Measurements from ENCODE around the gene MAPK11. TPM values are rescaled to one million over a fixed set of nuclear protein-coding genes. Genes with fewer than 3 reads are reported as not detected.

MAPK11 gene
- total RNA-seq, 2 donors from 2014 or later: 10.2 to 15.1 TPM

GRCh38 chr22:50296658-50297490 is 26.7 kb upstream of the MAPK11 start:
- Mint-ChIP-seq H3K4me3 (no peak overlapping the region), H3K27me3 (peaks cover 0 to 14% of the 10 kb centered on the region in 2 donors), H3K27ac (no peak overlapping the region), H3K36me3 (no peaks in the 10 kb centered on the region), H3K4me1 (ENCODE audit: low read depth in 2 of 2) (peaks cover 0 to 3% of the 10 kb centered on the region in 2 donors), H3K9me3 (no peaks in the 10 kb centered on the region)
- no peak for DNase-seq (ENCODE audit: low spot score)
- ATAC-seq: no peak

GRCh38 chr22:50294319-50294656 is 24.1 kb upstream of the MAPK11 start:
- ATAC-seq (no peak), DNase-seq (ENCODE audit: low spot score) (no peak)
- H3K9me3 Mint-ChIP-seq: no peaks in the 10 kb centered on the region
- H3K36me3 Mint-ChIP-seq: no peaks in the 10 kb centered on the region
- H3K4me3 Mint-ChIP-seq: no peak overlapping the region
- H3K4me1 Mint-ChIP-seq (ENCODE audit: low read depth in 2 of 2): peaks cover 0 to 3% of the 10 kb centered on the region in 2 donors
- no peak overlapping the region for H3K27ac Mint-ChIP-seq
- peaks cover 0 to 15% of the 10 kb centered on the region in 2 donors for H3K27me3 Mint-ChIP-seq

- Mint-ChIP-seq H3K4me1 (ENCODE audit: low read depth in 2 of 2) (peaks cover 0 to 3% of the 10 kb centered on the region in 2 donors), H3K4me3 (no peak overlapping the region), H3K9me3 (no peaks in the 10 kb centered on the region), H3K27ac (no peak overlapping the region), H3K36me3 (no peaks in the 10 kb centered on the region), H3K27me3 (peaks cover 0 to 15% of the 10 kb centered on the region in 2 donors)
- no peak for ATAC-seq
- DNase-seq (ENCODE audit: low spot score): no peak
Observed at GRCh38 chr22:50293441-50294318, 23.5 kb upstream of the MAPK11 start.

- ATAC-seq (no peak), DNase-seq (ENCODE audit: low spot score) (no peak)
- no peak overlapping the region for H3K27ac Mint-ChIP-seq
- H3K36me3 Mint-ChIP-seq: no peaks in the 10 kb centered on the region
- H3K4me3 Mint-ChIP-seq: no peak overlapping the region
- H3K9me3 Mint-ChIP-seq: no peaks in the 10 kb centered on the region
- peaks cover 0 to 15% of the 10 kb centered on the region in 2 donors for H3K27me3 Mint-ChIP-seq
- peaks cover 0 to 3% of the 10 kb centered on the region in 2 donors for H3K4me1 Mint-ChIP-seq (ENCODE audit: low read depth in 2 of 2)
Observed at GRCh38 chr22:50292643-50293440, 22.7 kb upstream of the MAPK11 start.

- H3K27me3 Mint-ChIP-seq: peaks cover 0 to 12% of the 10 kb centered on the region in 2 donors
- H3K27ac Mint-ChIP-seq: no peak overlapping the region
- DNase-seq (ENCODE audit: low spot score) (no peak), ATAC-seq (no peak)
- peaks cover 0 to 3% of the 10 kb centered on the region in 2 donors for H3K4me1 Mint-ChIP-seq (ENCODE audit: low read depth in 2 of 2)
- no peaks in the 10 kb centered on the region for H3K9me3 Mint-ChIP-seq
- H3K4me3 Mint-ChIP-seq: no peak overlapping the region
- no peaks in the 10 kb centered on the region for H3K36me3 Mint-ChIP-seq
Observed at GRCh38 chr22:50289942-50290630, 19.9 kb upstream of the MAPK11 start.

GRCh38 chr22:50289151-50289941 is 19.2 kb upstream of the MAPK11 start:
- Mint-ChIP-seq H3K4me3 (no peak overlapping the region), H3K36me3 (no peaks in the 10 kb centered on the region), H3K4me1 (ENCODE audit: low read depth in 2 of 2) (peaks cover 0 to 3% of the 10 kb centered on the region in 2 donors), H3K27ac (no peak overlapping the region), H3K27me3 (peaks cover 0 to 12% of the 10 kb centered on the region in 2 donors), H3K9me3 (no peaks in the 10 kb centered on the region)
- DNase-seq (ENCODE audit: low spot score) (no peak), ATAC-seq (no peak)

GRCh38 chr22:50287731-50288130 is 17.6 kb upstream of the MAPK11 start:
- Mint-ChIP-seq H3K4me3 (no peak overlapping the region), H3K36me3 (no peaks in the 10 kb centered on the region), H3K4me1 (ENCODE audit: low read depth in 2 of 2) (peaks cover 0 to 3% of the 10 kb centered on the region in 2 donors), H3K27me3 (peaks cover 0 to 9% of the 10 kb centered on the region in 2 donors), H3K9me3 (no peaks in the 10 kb centered on the region), H3K27ac (no peak overlapping the region)
- DNase-seq (ENCODE audit: low spot score) (no peak), ATAC-seq (no peak)

GRCh38 chr22:50286701-50287318 is 16.6 kb upstream of the MAPK11 start:
- Mint-ChIP-seq H3K27ac (no peak overlapping the region), H3K4me1 (ENCODE audit: low read depth in 2 of 2) (no peaks in the 10 kb centered on the region), H3K27me3 (peaks cover 0 to 4% of the 10 kb centered on the region in 2 donors), H3K36me3 (no peaks in the 10 kb centered on the region), H3K9me3 (no peaks in the 10 kb centered on the region), H3K4me3 (no peak overlapping the region)
- DNase-seq (ENCODE audit: low spot score) (no peak), ATAC-seq (no peak)

- Mint-ChIP-seq H3K4me3 (no peak overlapping the region), H3K9me3 (no peaks in the 10 kb centered on the region), H3K27me3 (no peaks in the 10 kb centered on the region), H3K4me1 (ENCODE audit: low read depth in 2 of 2) (no peaks in the 10 kb centered on the region), H3K36me3 (no peaks in the 10 kb centered on the region), H3K27ac (no peak overlapping the region)
- no peak for DNase-seq (ENCODE audit: low spot score)
- no peak for ATAC-seq
Observed at GRCh38 chr22:50286275-50286674, 16.1 kb upstream of the MAPK11 start.

- Mint-ChIP-seq H3K27ac (no peak overlapping the region), H3K36me3 (no peaks in the 10 kb centered on the region), H3K9me3 (no peaks in the 10 kb centered on the region), H3K4me1 (ENCODE audit: low read depth in 2 of 2) (no peaks in the 10 kb centered on the region), H3K4me3 (no peak overlapping the region), H3K27me3 (no peaks in the 10 kb centered on the region)
- DNase-seq (ENCODE audit: low spot score) (no peak), ATAC-seq (no peak)
Observed at GRCh38 chr22:50285568-50286229, 15.5 kb upstream of the MAPK11 start.

GRCh38 chr22:50284479-50284878 is 14.3 kb upstream of the MAPK11 start:
- H3K4me3 Mint-ChIP-seq: no peak overlapping the region
- DNase-seq (ENCODE audit: low spot score) (no peak), ATAC-seq (no peak)
- H3K36me3 Mint-ChIP-seq: no peaks in the 10 kb centered on the region
- H3K27ac Mint-ChIP-seq: no peak overlapping the region
- H3K4me1 Mint-ChIP-seq (ENCODE audit: low read depth in 2 of 2): no peaks in the 10 kb centered on the region
- no peaks in the 10 kb centered on the region for H3K27me3 Mint-ChIP-seq
- no peaks in the 10 kb centered on the region for H3K9me3 Mint-ChIP-seq

GRCh38 chr22:50283821-50284220 is 13.6 kb upstream of the MAPK11 start:
- H3K9me3 Mint-ChIP-seq: no peaks in the 10 kb centered on the region
- H3K4me3 Mint-ChIP-seq: no peak overlapping the region
- H3K4me1 Mint-ChIP-seq (ENCODE audit: low read depth in 2 of 2): no peaks in the 10 kb centered on the region
- no peaks in the 10 kb centered on the region for H3K27me3 Mint-ChIP-seq
- ATAC-seq (no peak), DNase-seq (ENCODE audit: low spot score) (no peak)
- no peak overlapping the region for H3K27ac Mint-ChIP-seq
- no peaks in the 10 kb centered on the region for H3K36me3 Mint-ChIP-seq

Data from natural killer cell treated with Interleukin-12 subunit alpha and Interleukin-12 subunit beta and Interleukin-15 and Interleukin-18, amount 100 ng/mL, for 72 hours (primary cell).